ENCODE results near the gene CXCL10. TPM values are rescaled to one million over a fixed set of nuclear protein-coding genes. Genes with fewer than 3 reads are reported as not detected.

The CXCL10 gene
- total and polyA plus RNA-seq, 4 donors, result 0.84 to 9.4 (median 1.2) TPM

- H3K27ac ChIP-seq (ENCODE audit: low read depth in 1 of 2, low read length in 2 of 2), result no peak overlapping the region
- H3K4me3 ChIP-seq (ENCODE audit: low read depth in 1 of 3, low read length in 3 of 3), result no peak overlapping the region
- peaks cover 5 to 22% (median 17%) of the 10 kb centered on the region in 4 donors for H3K4me1 ChIP-seq (ENCODE audit: control insufficient read depth in 4 of 4, insufficient read depth in 4 of 4, low read length in 3 of 4)
- H3K27me3 ChIP-seq (ENCODE audit: control insufficient read depth in 4 of 4, insufficient read depth in 4 of 4, low read length in 3 of 4), result no peaks in the 10 kb centered on the region
- no peak overlapping the region for H3K9ac ChIP-seq (ENCODE audit: low read depth in 1 of 2, low read length in 2 of 2)
- WGBS, result 91% methylated on average over 3 of the region's 3 CpGs
- DNase-seq (ENCODE audit: low spot score), result no peak
- peaks cover 1 to 17% (median 14%) of the 10 kb centered on the region in 4 donors for H3K36me3 ChIP-seq (ENCODE audit: control insufficient read depth in 4 of 4, insufficient read depth in 3 of 4, low read depth in 1 of 4, low read length in 3 of 4)
- TF ChIP-seq GABPA (IDR thresholded peaks at IDR 0.05 in 1 of 2, conservative IDR thresholded peaks at IDR 0.05 in 1 of 2), result no peak
- TF ChIP-seq ZBTB33 (IDR thresholded peaks at IDR 0.05), result no peak
- TF ChIP-seq YY1 (IDR thresholded peaks at IDR 0.05), result no peak
- TF ChIP-seq HNF4A (conservative IDR thresholded peaks at IDR 0.05), result no peak
- no peak for TF ChIP-seq REST (IDR thresholded peaks at IDR 0.05)
- TF ChIP-seq RAD21 (IDR thresholded peaks at IDR 0.05), result no peak
- no peak for TF ChIP-seq SP1 (IDR thresholded peaks at IDR 0.05)
- TF ChIP-seq ATF3 (IDR thresholded peaks at IDR 0.05), result no peak
- no peak for TF ChIP-seq MAX (IDR thresholded peaks at IDR 0.05)
- no peak for TF ChIP-seq EGR1 (IDR thresholded peaks at IDR 0.05; ENCODE audit: low read depth in 2 of 2)
- no peak for TF ChIP-seq FOXA2 (IDR thresholded peaks at IDR 0.05)
- no peak for TF ChIP-seq JUND (IDR thresholded peaks at IDR 0.05)
- no peak for TF ChIP-seq HNF4G (IDR thresholded peaks at IDR 0.05)
- no peak for TF ChIP-seq RXRA (IDR thresholded peaks at IDR 0.05)
- H3K9me3 ChIP-seq (ENCODE audit: control insufficient read depth in 4 of 4, low read length in 3 of 4), result no peaks in the 10 kb centered on the region
Measured at GRCh38 chr4:75985116-75985515, 38.2 kb downstream of the CXCL10 start.

- 84% methylated on average over 4 of the region's 4 CpGs for whole genome bisulfite sequencing
- H3K27ac ChIP-seq (ENCODE audit: low read depth in 1 of 2, low read length in 2 of 2), result no peak overlapping the region
- H3K9me3 ChIP-seq (ENCODE audit: control insufficient read depth in 4 of 4, low read length in 3 of 4), result no peaks in the 10 kb centered on the region
- no peak for DNase-seq (ENCODE audit: low spot score)
- H3K4me3 ChIP-seq (ENCODE audit: low read depth in 1 of 3, low read length in 3 of 3), result no peak overlapping the region
- H3K36me3 ChIP-seq (ENCODE audit: control insufficient read depth in 4 of 4, insufficient read depth in 3 of 4, low read depth in 1 of 4, low read length in 3 of 4), result peaks cover 8 to 46% (median 38%) of the 10 kb centered on the region in 4 donors
- no peaks in the 10 kb centered on the region for H3K27me3 ChIP-seq (ENCODE audit: control insufficient read depth in 4 of 4, insufficient read depth in 4 of 4, low read length in 3 of 4)
- no peak overlapping the region for H3K9ac ChIP-seq (ENCODE audit: low read depth in 1 of 2, low read length in 2 of 2)
- no peak for TF ChIP-seq EGR1 (IDR thresholded peaks at IDR 0.05; ENCODE audit: low read depth in 2 of 2)
- no peak for TF ChIP-seq HNF4A (conservative IDR thresholded peaks at IDR 0.05)
- no peak for TF ChIP-seq CTCF (IDR thresholded peaks at IDR 0.05; ENCODE audit: low read depth, low read length, missing input control)
- peaks cover 0 to 1% (median 0%) of the 10 kb centered on the region in 4 donors for H3K4me1 ChIP-seq (ENCODE audit: control insufficient read depth in 4 of 4, insufficient read depth in 4 of 4, low read length in 3 of 4)
Measured at GRCh38 chr4:75980576-75980975, 42.7 kb downstream of the CXCL10 start.

All from liver (tissue), 9 donors.